Neutrophil (primary cell): ENCODE results near the gene CHFR.

ENCODE experiments used
- H3K27ac ChIP-seq: fragments of 200-600 bp; sonication (generic); 2 replicates; pipeline ENCODE4 v1.5.1; 2016; ENCODE audit warnings: mild to moderate bottlenecking, moderate library complexity
- H3K27me3 ChIP-seq: fragments of 200-600 bp; sonication (generic); 2 replicates; pipeline ENCODE4 v1.6.0; 2016; ENCODE audit warnings: mild to moderate bottlenecking
- H3K36me3 ChIP-seq: fragments of 200-600 bp; sonication (generic); 2 replicates; pipeline ENCODE4 v1.5.1; 2017
- H3K4me1 ChIP-seq, 2 experiments: fragments of 200-600 bp in 1 of 2; sonication (generic) in 1 of 2; 1 replicate in 1 of 2; 2 replicates in 1 of 2; pipeline versions ENCODE4 v1.5.1 to v1.6.1; 2013 to 2016; ENCODE audit warnings: low read depth in 1 of 2, low read length in 1 of 2, mild to moderate bottlenecking in 1 of 2, moderate library complexity in 1 of 2; ENCODE audit not compliant: control insufficient read depth in 1 of 2, insufficient read depth in 1 of 2
- H3K4me3 ChIP-seq, 2 experiments: fragments of 200-600 bp in 1 of 2; sonication (generic) in 1 of 2; 1 replicate in 1 of 2; 2 replicates in 1 of 2; pipeline ENCODE4 v1.5.1; 2013 to 2016; ENCODE audit warnings: low read depth in 1 of 2, low read length in 1 of 2, mild to moderate bottlenecking in 1 of 2, moderate library complexity in 1 of 2
- H3K9me3 ChIP-seq: fragments of 200-600 bp; sonication (generic); 2 replicates; pipeline ENCODE4 v1.5.1; 2016
- TF ChIP-seq, protein P1 (sequence below): fragments of 200-600 bp; sonication (generic); IDR thresholded peaks from 2 replicates; pipeline ENCODE4 v1.5.1; 2016; ENCODE audit warnings: antibody characterized with exemption

CHFR gene

DNA sequence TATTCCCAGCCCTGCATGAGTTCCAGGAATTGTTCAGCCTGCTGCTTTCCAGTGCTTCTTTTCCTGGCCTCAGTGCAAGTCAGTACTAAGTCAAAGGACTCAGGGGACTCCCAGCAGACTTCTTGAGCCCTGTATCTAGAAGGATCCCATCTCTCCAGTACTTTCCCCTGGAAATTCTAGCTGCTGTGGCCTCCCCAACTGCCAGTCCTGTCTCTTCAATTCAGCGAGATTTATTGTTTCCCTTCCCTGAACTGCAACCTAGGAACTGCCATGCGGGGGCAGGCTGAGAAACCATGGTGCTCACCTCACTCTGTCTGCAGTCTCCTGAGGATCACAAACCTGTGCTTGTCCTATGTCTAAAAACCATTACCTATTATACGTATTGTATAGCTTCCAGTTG is 37.0 kb upstream of the CHFR start:
- H3K27me3 ChIP-seq: no peaks in the 10 kb centered on the region
- TF ChIP-seq, protein P1, sequence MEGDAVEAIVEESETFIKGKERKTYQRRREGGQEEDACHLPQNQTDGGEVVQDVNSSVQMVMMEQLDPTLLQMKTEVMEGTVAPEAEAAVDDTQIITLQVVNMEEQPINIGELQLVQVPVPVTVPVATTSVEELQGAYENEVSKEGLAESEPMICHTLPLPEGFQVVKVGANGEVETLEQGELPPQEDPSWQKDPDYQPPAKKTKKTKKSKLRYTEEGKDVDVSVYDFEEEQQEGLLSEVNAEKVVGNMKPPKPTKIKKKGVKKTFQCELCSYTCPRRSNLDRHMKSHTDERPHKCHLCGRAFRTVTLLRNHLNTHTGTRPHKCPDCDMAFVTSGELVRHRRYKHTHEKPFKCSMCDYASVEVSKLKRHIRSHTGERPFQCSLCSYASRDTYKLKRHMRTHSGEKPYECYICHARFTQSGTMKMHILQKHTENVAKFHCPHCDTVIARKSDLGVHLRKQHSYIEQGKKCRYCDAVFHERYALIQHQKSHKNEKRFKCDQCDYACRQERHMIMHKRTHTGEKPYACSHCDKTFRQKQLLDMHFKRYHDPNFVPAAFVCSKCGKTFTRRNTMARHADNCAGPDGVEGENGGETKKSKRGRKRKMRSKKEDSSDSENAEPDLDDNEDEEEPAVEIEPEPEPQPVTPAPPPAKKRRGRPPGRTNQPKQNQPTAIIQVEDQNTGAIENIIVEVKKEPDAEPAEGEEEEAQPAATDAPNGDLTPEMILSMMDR: no peak
- no peaks in the 10 kb centered on the region for H3K4me1 ChIP-seq
- no peak overlapping the region for H3K4me3 ChIP-seq
- H3K9me3 ChIP-seq: peaks cover 82% of the 10 kb centered on the region
- no peaks in the 10 kb centered on the region for H3K36me3 ChIP-seq
- no peak overlapping the region for H3K27ac ChIP-seq

DNA sequence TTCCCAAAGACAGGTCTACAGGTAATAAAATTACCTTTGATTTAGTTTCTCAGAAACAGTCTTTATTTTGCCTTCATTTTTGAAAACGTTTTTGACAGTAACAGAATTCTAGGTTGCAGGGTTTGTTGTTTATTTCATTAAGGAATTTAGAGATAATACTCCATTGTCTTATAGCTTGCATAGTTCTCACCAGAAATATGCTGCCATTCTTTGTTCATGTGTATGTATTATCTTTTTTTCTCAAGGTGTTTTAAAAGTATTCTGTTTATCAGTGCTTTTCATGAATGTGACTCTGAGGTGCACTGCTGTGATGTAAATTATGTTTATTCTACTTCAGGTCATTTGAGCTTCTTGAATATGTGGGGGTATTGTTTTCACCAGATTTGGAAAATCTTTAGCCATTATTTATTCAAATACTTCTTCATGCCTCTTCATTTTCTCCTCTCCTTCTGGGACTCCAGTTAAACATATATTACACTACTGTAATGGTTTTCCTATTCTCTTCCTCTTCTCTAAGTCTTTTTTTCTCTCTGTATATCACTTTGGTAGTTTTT is 36.0 kb upstream of the CHFR start:
- H3K9me3 ChIP-seq: peaks cover 82% of the 10 kb centered on the region
- no peaks in the 10 kb centered on the region for H3K27me3 ChIP-seq
- TF ChIP-seq, protein P1: no peak
- H3K27ac ChIP-seq: no peak overlapping the region
- no peak overlapping the region for H3K4me3 ChIP-seq
- no peaks in the 10 kb centered on the region for H3K36me3 ChIP-seq
- no peaks in the 10 kb centered on the region for H3K4me1 ChIP-seq

DNA sequence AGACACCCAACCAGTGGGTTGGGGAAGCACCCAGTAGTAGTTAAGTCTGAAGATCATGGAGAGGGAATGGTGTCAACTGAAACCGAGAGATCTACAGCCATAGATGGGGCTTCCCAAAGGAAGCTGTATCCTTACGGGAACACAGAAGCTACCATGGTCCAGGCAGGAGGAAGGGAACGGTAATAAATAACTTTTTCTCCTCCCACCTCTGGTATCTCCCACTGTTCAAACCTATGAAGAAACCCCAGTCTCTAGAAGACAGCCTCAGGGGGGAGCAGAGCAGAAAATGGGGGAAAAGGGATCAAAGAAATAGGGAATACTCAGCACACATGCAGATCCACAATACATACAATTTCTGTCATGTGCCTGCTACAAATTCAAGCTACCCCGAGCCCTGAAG is 35.3 kb upstream of the CHFR start:
- Histone ChIP-seq H3K27ac (no peak overlapping the region), H3K9me3 (peaks cover 80% of the 10 kb centered on the region), H3K36me3 (no peaks in the 10 kb centered on the region), H3K27me3 (no peaks in the 10 kb centered on the region), H3K4me3 (no peak overlapping the region), H3K4me1 (no peaks in the 10 kb centered on the region)
- TF ChIP-seq, protein P1: no peak

DNA sequence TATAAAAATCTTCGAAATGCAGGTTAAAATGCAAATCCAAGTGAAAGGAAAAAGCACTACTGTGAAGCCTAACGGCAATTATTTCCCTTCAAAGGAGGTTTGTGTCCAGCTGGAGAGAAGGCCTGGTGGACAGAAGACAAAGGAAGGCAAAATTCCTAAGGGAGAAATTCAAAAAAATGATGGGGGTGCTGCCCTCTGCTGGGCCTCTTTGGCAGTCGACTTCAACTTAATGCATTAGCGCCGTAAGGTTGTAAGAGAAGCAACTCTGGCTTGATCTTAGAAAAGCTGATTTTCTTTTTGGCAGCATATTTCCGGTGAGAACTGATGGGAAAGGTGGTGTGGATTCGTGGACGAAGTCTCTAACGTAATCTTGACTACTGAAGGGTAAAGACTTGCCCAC is 34.3 kb upstream of the CHFR start:
- no peak overlapping the region for H3K4me3 ChIP-seq
- TF ChIP-seq, protein P1: no peak
- H3K9me3 ChIP-seq: peaks cover 71% of the 10 kb centered on the region
- H3K27ac ChIP-seq: no peak overlapping the region
- no peaks in the 10 kb centered on the region for H3K27me3 ChIP-seq
- no peaks in the 10 kb centered on the region for H3K36me3 ChIP-seq
- no peaks in the 10 kb centered on the region for H3K4me1 ChIP-seq

DNA sequence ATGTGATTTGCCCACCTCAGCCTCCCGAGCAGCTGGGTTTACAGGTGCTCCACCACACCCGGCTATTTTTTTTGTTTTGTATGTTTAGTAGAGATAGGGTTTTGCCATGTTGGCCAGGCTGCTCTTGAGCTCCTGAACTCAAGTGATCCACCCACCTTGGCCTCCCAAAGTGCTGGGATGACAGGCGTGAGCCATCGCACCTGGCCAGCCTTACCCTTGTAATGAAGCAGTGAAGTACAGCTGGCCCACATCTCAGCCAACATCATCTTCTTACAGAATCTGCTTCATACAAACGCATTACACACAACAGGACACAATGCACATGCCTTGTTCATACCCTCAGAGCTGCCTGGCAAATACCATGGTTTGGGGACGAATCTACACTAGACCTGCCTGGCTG is 31.3 kb upstream of the CHFR start:
- Histone ChIP-seq H3K4me1 (no peaks in the 10 kb centered on the region), H3K36me3 (no peaks in the 10 kb centered on the region), H3K27me3 (no peaks in the 10 kb centered on the region), H3K27ac (no peak overlapping the region), H3K4me3 (no peak overlapping the region), H3K9me3 (peaks cover 48% of the 10 kb centered on the region)
- TF ChIP-seq, protein P1: no peak

DNA sequence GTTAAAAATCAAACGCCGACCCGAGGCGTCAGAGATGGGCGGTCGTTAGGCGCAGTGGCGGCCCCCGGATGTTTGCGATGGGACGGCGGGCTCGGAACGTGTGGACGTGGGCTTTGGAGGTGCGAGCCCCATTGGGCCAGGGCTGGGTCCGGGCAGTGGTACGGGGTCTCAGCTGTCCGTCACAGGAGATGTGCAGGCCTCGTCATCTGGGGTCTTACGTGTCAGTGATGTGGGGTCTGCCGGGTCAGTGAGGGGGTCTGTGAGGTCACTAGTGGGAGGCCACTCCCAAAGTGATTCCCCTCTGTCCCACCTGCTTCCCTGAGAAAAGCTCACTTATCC is 21.6 kb upstream of the CHFR start:
- Histone ChIP-seq H3K4me3 (peak overlapping the region; percentile 58 to 60), H3K4me1 (peaks cover 12 to 15% of the 10 kb centered on the region in 2 experiments), H3K27ac (no peak overlapping the region), H3K9me3 (peaks cover 9% of the 10 kb centered on the region), H3K36me3 (no peaks in the 10 kb centered on the region), H3K27me3 (peaks cover 71% of the 10 kb centered on the region)
- TF ChIP-seq, protein P1: no peak
